Tibial nerve (tissue), 4 donors: Measurements from ENCODE around the gene NOS2. TPM values are rescaled to one million over a fixed set of nuclear protein-coding genes. Genes with fewer than 3 reads are reported as not detected.

Experiments used
- DNase-seq, 2 donors: peaks; one replicate each; pipeline ENCODE4 v3.0.0-alpha.2; 2019; ENCODE audit warnings: low spot score in 2 of 2
- H3K27ac ChIP-seq, 4 donors: fragments of 200-600 bp; sonication (generic) in 3 of 4; one replicate each; pipeline ENCODE4 v1.5.1; 2017 to 2019; ENCODE audit warnings: mild to moderate bottlenecking in 1 of 4
- H3K27me3 ChIP-seq, 2 donors: fragments of 200-600 bp; sonication (generic) in 1 of 2; one replicate each; pipeline versions ENCODE4 v1.5.1 to v1.6.0; 2017 to 2019
- H3K36me3 ChIP-seq, 3 donors: fragments of 200-600 bp; sonication (generic); one replicate each; pipeline ENCODE4 v1.5.1; 2018 to 2019
- H3K4me1 ChIP-seq, 4 donors: fragments of 200-600 bp; sonication (generic) in 3 of 4; one replicate each; pipeline ENCODE4 v1.5.1; 2017 to 2019
- H3K4me3 ChIP-seq, 4 donors: fragments of 200-600 bp; sonication (generic) in 3 of 4; one replicate each; pipeline ENCODE4 v1.5.1; 2017 to 2019; ENCODE audit warnings: mild to moderate bottlenecking in 1 of 4, moderate library complexity in 1 of 4
- H3K9me3 ChIP-seq, 4 donors: fragments of 200-600 bp; sonication (generic) in 3 of 4; one replicate each; pipeline ENCODE4 v1.5.1; 2017 to 2019
- CTCF ChIP-seq, 5 experiments: fragments of 200-600 bp in 3 of 5; fragments of 450-650 bp in 2 of 5; sonication (generic) in 3 of 5; IDR thresholded peaks; one replicate each; pipeline ENCODE4 v1.5.1; 2016 to 2019; ENCODE audit warnings: antibody characterized with exemption in 5 of 5, mild to moderate bottlenecking in 3 of 5, moderate library complexity in 2 of 5
- EP300 ChIP-seq, 2 donors: sonication (generic); formaldehyde crosslinking; IDR thresholded peaks; one replicate each; pipeline ENCODE4 v1.6.1; 2017; ENCODE audit warnings: antibody characterized with exemption in 2 of 2, mild to moderate bottlenecking in 1 of 2
- POLR2A ChIP-seq, 2 donors: fragments of 450-650 bp; IDR thresholded peaks; one replicate each; pipeline ENCODE4 v1.6.1; 2017; ENCODE audit warnings: antibody characterized with exemption in 2 of 2, mild to moderate bottlenecking in 2 of 2, moderate library complexity in 2 of 2
- WGBS, 2 donors: methylation state at CpG; one replicate each; pipeline ENCODE4 v1.1.5; 2018; 5-methylcytosine and 5-hydroxymethylcytosine counted together
- total RNA-seq, 4 donors: library from RNA; depleted of rRNA; stranded (reverse); fragments of >200 nt; gene quantifications; one replicate each; pipeline ENCODE4 v1.1.0, GENCODE V29; 2016

The NOS2 gene
- total RNA-seq, 4 donors from 2014 or later: 0.22 to 2.9 (median 0.72) TPM

- Histone ChIP-seq H3K4me3 (no peak overlapping the region), H3K27me3 (no peaks in the 10 kb centered on the region), H3K36me3 (no peaks in the 10 kb centered on the region), H3K27ac (no peak overlapping the region), H3K4me1 (peaks cover 0 to 13% (median 2%) of the 10 kb centered on the region in 4 donors), H3K9me3 (no peaks in the 10 kb centered on the region)
- DNase-seq: no peak
- 92 to 95% methylated on average over 1 of the region's 1 CpG for WGBS, 2 donors
- TF ChIP-seq POLR2A (IDR thresholded peaks at IDR 0.05) (no peak), CTCF (IDR thresholded peaks at IDR 0.05) (no peak), EP300 (IDR thresholded peaks at IDR 0.05) (no peak)
Measured at GRCh38 chr17:27809555-27809954, 9.2 kb upstream of the NOS2 start.

- WGBS, 2 donors: 66 to 84% methylated on average over 2 to 4 of the region's 4 CpGs
- Histone ChIP-seq H3K27ac (no peak overlapping the region), H3K4me1 (peaks cover 0 to 13% (median 2%) of the 10 kb centered on the region in 4 donors), H3K9me3 (no peaks in the 10 kb centered on the region), H3K27me3 (no peaks in the 10 kb centered on the region), H3K36me3 (no peaks in the 10 kb centered on the region), H3K4me3 (no peak overlapping the region)
- DNase-seq: no peak
- TF ChIP-seq EP300 (IDR thresholded peaks at IDR 0.05): no peak
- TF ChIP-seq POLR2A (IDR thresholded peaks at IDR 0.05): no peak
- TF ChIP-seq CTCF (IDR thresholded peaks at IDR 0.05): no peak
Measured at GRCh38 chr17:27808628-27809027, 8.3 kb upstream of the NOS2 start.

DNA sequence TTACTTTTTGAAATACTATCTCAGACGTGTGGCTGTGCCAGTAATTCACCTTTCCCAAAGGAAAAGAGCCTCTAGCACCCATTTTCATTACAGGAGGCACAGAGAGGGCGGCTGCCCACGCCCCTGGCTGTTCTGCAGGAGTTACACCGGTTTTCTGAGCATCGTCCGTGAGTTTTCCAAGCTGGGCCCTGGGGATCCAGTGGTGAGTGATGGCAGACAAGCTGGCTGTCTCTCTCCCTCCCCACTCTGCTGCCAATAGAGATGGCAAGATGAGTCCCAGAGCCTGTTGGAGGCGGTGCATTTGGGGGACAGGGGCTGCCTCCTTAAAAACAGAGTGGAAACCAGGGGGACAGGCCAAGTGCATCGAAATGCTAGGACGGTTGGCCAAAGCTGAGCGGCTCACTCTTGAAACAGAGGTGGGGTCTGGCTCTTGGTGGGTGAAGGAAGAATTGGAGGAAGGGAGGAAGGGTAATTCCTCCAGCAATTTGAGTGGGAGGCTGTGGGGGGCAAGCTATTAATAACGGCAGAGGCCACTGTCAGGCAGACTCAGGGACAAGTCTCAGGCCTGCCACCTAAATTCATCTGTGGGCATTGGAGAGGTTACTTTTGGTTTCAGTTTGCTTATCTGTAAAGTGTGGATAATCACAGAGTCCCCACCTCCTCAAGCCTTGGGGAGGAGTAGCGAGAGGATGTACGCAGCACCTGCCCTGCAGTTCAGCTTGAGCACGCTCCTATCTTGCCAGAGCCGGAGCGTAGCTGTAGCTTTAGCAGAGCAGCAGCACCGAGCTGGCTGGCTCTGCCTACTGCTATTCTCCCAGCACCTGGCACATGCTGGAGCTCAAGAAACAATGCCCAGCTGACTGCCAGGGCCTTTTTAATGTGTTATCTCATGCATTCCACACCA lies 7.5 kb upstream of the NOS2 start:
- WGBS, 2 donors: 68 to 77% methylated on average over 17 of the region's 17 CpGs
- H3K4me3 ChIP-seq: peak overlapping the region in 1 of 4 donors; percentile 7

DNA sequence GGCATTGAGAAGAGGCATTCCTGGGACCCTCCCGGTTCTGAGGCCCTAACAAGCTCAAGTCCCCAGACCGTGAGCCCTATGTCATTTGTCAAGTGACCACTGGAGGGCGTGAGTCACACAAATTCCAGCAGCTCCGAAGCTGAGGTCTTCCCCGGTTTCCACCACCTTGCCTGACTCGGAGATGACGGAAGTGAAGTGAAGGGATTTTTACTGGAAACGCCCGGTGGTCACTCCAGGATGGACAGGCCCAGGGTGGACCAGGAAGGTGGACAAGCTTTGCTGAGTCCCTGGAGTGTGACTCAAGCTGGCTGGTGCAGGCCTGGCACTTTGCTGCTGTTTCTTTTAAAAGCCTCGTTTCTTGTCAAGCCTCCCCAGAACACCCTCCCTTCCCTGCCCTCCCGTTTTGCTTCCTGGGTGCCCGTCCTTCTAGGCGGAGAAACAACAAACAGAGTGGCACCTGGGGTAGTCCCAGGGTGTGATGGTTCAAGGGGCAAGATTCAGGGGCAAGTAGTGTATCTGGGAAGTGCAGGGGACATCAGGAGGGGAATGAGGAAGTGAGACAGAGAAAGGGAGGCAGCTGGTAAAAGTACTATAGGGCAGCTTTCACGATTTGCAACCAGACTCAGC lies 5.3 kb upstream of the NOS2 start:
- TF ChIP-seq CTCF (IDR thresholded peaks at IDR 0.05): peak; percentile 76 to 93 (median 88)
- TF ChIP-seq EP300 (IDR thresholded peaks at IDR 0.05): no peak
- no peak for TF ChIP-seq POLR2A (IDR thresholded peaks at IDR 0.05)
- H3K4me1 ChIP-seq: peaks cover 0 to 13% (median 2%) of the 10 kb centered on the region in 4 donors
- H3K36me3 ChIP-seq: no peaks in the 10 kb centered on the region
- peak; percentile 72 to 92 for DNase-seq
- 0 to 5% methylated on average over 13 to 14 of the region's 14 CpGs for WGBS, 2 donors
- H3K27me3 ChIP-seq: no peaks in the 10 kb centered on the region
- H3K27ac ChIP-seq: peak overlapping the region in 2 of 4 donors; percentile 27 to 42
- H3K4me3 ChIP-seq: peak overlapping the region in 2 of 4 donors; percentile 24 to 37
- no peaks in the 10 kb centered on the region for H3K9me3 ChIP-seq

More for the DNA sequence above, 7.5 kb upstream of the NOS2 start:
- no peaks in the 10 kb centered on the region for H3K9me3 ChIP-seq
- peaks cover 0 to 13% (median 2%) of the 10 kb centered on the region in 4 donors for H3K4me1 ChIP-seq
- no peaks in the 10 kb centered on the region for H3K27me3 ChIP-seq
- TF ChIP-seq POLR2A (IDR thresholded peaks at IDR 0.05): no peak
- TF ChIP-seq CTCF (IDR thresholded peaks at IDR 0.05): no peak
- TF ChIP-seq EP300 (IDR thresholded peaks at IDR 0.05): no peak
- H3K27ac ChIP-seq: peak overlapping the region in 1 of 4 donors; percentile 46
- no peaks in the 10 kb centered on the region for H3K36me3 ChIP-seq
- no peak for DNase-seq

DNA sequence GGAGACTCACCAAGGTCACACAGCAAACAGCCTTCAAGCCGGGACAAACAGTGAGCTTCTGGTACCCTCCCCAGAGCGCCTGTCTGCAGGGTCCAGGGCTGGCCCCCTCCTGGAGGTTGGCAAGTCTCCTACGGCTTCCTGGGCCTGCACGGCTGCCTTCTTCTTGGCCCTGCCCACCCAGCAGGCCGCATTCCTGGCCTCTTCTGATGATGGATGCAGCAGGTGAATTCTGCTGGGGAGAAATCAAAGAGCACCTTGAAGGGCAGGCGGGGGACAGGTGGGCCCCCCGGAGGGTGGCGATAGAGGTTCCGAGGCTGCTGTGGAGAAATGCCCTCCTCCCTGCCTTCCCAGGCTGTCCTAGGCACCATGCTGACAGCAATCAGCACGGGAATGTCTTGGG lies 3.8 kb upstream of the NOS2 start:
- Histone ChIP-seq H3K9me3 (no peaks in the 10 kb centered on the region), H3K36me3 (no peaks in the 10 kb centered on the region), H3K4me1 (peaks cover 0 to 13% (median 2%) of the 10 kb centered on the region in 4 donors), H3K27me3 (no peaks in the 10 kb centered on the region), H3K4me3 (no peak overlapping the region), H3K27ac (no peak overlapping the region)
- DNase-seq: no peak
- TF ChIP-seq POLR2A (IDR thresholded peaks at IDR 0.05) (no peak), EP300 (IDR thresholded peaks at IDR 0.05) (no peak), CTCF (IDR thresholded peaks at IDR 0.05) (no peak)
- WGBS, 2 donors: 73 to 76% methylated on average over 9 to 10 of the region's 10 CpGs
